ENCODE data around the gene RAB11FIP4.
A peak's percentile ranks its signal among the peaks of the same experiment; 100 is the strongest.
"Not testable (repeated sequence)": the region's sequence is repeated elsewhere in the genome, so short reads cannot be mapped to it uniquely, and the experiment has no call there.

RAB11FIP4 gene, protein sequence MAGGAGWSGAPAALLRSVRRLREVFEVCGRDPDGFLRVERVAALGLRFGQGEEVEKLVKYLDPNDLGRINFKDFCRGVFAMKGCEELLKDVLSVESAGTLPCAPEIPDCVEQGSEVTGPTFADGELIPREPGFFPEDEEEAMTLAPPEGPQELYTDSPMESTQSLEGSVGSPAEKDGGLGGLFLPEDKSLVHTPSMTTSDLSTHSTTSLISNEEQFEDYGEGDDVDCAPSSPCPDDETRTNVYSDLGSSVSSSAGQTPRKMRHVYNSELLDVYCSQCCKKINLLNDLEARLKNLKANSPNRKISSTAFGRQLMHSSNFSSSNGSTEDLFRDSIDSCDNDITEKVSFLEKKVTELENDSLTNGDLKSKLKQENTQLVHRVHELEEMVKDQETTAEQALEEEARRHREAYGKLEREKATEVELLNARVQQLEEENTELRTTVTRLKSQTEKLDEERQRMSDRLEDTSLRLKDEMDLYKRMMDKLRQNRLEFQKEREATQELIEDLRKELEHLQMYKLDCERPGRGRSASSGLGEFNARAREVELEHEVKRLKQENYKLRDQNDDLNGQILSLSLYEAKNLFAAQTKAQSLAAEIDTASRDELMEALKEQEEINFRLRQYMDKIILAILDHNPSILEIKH

DNA sequence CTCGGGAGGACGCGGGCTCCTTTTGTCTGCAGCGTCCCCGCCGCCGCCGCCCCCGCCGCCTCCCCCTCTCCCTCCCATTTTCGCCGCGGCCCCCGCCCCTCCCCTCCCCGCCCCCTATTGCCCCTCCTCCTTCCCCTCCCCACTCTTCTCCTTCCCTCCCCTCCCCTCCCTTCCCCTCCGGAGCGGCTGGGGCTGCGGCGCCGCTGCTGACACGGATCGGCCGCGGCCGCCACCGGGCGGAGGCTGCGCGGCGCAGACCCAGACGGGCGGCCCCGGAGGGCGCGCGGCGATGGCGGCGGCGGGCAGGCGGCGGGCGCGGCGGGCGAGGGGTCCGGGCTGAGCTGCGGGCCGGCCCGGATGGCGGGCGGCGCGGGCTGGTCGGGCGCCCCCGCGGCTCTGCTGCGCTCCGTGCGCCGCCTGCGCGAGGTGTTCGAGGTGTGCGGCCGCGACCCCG is at the start of gene RAB11FIP4:
Gene RAB11FIP4, plus strand, starts transcription at position 180 of the 454 bp plus-strand sequence. Its CDS starts 178 bp downstream, at position 358.
- peak; percentile 21 for DNase-seq

DNA sequence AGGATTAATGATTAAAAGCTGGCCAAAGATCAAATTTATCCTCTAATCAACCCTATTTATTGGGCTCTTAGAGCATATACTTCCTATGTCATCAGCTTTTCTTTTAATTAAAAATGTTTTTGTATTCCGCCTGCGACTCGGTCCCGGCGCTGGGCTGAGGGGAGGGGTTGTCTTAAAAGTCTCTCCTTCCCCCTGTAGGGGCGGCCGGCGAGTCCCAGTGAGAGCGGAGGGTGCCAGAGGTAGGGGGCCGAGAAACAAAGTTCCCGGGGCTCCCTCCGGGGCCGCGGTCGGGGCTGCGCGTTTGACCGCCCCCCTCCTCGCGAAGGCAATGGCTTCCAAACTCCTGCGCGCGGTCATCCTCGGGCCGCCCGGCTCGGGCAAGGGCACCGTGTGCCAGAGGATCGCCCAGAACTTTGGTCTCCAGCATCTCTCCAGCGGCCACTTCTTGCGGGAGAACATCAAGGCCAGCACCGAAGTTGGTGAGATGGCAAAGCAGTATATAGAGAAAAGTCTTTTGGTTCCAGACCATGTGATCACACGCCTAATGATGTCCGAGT is 46.2 kb upstream of the RAB11FIP4 start:
- DNase-seq: not testable (repeated sequence)

DNA sequence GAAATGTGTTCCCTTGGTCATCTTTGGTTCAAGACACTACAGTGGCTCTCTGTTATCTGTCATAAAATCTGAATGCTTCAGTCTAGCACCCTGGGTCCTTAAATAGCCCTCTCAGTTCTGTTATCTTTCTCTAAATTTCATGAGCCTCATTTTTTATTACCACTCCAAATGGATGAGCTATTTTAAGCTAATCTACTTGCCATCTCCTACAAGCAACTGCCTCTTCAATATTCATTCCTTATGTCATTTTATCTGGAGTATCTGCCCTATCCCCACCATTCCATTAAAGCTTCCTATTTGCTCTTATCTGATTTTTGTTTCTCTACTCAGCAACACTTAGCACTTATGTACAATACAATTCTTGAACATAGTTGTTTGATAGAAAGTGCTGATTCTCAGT is 42.0 kb upstream of the RAB11FIP4 start:
- DNase-seq: no peak

DNA sequence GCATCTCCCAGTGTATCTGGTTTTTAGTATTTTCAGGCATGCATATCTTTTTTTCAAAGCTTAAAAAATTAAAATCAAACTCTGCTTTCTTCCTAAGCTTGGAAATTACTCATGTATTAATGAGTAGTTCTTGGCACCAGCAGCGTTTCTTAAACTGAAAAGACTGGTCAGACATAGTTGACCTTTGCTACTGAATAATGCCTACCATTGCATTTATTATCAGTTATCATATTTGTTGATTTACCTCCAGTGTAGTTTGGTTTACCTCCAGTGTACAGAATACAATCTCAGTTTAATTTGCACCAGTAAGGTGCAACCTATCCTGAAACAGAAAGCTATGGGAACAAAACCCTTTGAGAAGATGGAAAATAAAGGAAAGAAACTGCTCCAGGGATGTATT is 35.5 kb upstream of the RAB11FIP4 start:
- no peak for DNase-seq

DNA sequence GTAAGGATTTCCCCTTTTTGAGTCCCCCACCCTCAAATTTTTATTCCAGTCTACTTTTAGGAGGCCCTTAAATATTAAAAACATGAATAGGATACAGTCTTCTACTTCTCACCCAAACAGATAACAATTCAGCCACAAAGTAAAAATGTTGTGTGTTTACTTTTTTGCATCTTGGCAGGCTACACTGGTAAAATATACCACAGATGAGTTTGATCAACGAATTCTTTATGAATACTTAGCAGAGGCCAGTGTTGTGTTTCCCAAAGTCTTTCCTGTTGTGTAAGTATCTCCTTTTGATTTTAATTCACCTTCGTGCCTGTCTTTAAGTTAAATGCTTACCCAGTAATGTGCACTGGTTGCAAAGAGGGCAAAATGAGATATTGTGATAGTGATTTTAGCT is 34.4 kb upstream of the RAB11FIP4 start:
- no peak for DNase-seq

DNA sequence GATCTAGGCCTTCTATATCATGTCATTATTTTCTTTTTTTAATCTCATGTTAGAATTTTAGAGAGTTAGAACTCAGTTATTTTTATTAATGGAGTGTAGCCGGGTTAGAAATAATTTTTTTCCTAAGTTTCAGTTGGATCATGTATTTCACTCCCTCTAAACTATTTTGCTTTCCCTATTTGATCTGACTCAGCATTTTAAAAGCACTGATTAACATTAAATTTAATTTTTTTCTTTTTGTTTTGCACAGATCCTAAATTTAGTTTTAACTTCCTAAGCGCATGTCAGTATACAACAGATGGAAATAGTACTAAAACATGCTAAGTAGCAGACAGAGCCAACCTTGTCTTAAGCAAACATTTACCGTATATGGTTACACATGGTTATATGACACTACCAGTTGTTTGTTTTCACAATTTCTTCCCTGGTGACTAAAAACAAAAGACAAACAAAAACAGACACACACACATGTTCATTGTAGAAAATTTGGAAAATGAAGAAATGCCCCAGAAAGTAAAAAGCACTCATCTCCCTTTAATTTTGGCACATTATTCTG is 33.6 kb upstream of the RAB11FIP4 start:
- no peak for DNase-seq

DNA sequence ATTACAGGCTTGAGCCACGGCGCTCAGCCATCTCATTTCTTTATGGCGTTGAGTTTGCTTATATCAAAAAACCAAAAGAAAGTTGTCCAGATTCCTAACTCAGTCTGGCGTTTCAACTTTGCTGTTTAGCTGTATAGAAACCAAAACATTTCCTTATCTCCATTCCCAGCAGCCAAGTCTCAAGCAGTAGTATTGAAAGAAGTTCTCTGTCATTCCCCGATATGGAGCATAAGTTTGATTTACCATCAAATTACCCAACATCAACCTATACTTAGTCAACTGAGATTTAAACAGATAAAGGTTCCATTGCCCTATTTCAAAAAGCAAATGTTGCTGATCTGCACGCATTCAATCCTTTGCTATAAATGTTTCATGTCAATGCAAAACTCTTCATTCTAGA is 27.5 kb upstream of the RAB11FIP4 start:
- DNase-seq: no peak

DNA sequence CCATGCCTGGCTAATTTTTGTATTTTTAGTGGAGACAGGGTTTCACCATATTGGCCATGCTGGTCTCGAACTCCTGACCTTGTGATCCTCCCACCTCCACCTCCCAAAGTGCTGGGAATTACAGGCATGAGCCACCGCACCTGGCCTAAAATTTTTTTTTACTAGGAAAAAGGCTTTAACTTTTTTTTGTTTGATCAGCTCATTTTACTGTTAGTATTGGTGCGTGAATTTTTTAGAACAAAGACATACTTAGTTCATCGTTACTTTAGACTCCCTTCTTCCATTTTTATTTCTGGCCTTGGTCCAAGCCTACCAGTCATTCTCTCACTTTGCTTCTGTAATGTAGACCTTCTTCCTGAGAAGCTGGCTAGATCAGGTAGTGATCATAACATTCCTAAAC is 25.4 kb upstream of the RAB11FIP4 start:
- DNase-seq: no peak

DNA sequence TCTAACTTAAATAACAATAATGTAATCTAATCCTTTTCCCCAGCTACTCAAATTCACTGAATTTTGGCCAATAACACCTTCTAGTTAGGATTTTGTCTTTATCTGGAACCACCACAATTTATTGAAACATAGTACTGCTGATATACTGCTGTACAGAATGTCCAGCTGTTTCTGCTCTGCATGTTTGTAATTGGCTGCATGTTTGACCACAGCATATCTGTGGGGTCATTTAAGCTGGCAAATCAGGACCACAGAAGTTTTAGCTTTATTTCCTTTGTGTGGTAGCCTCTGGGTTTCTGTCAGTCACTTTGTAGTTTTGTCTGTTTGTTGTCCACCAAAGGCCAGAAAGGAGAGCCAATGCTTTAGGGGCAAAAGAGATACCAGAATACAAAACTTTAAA is 22.2 kb upstream of the RAB11FIP4 start:
- DNase-seq: no peak

DNA sequence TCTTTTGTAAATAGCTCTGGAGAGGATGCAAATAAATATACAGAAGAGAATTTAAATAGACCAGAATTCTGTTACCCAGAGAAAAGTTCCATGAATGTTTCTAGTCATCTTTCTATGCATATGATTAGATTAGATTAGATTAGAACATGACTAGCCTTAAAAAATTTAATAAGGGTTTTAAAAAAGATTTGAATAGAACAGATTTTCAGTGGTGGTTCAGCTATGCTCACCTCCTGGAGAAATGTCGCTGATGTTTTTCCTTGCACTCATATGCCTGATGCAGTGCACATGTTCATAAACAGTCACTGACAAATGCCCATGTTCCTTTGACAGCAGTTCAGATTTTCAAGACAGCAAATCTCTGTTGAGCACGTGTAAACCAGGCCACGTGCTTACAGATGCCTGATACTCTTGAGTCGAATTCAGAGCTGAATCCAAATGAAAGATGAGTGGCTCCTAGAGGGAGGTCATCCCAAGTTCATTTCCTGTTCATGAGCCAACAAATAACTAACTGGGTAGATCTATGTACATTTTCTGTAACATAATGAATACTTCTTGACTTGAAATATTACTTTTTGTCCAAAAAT is 19.9 kb upstream of the RAB11FIP4 start:
- DNase-seq: peak; percentile 14

DNA sequence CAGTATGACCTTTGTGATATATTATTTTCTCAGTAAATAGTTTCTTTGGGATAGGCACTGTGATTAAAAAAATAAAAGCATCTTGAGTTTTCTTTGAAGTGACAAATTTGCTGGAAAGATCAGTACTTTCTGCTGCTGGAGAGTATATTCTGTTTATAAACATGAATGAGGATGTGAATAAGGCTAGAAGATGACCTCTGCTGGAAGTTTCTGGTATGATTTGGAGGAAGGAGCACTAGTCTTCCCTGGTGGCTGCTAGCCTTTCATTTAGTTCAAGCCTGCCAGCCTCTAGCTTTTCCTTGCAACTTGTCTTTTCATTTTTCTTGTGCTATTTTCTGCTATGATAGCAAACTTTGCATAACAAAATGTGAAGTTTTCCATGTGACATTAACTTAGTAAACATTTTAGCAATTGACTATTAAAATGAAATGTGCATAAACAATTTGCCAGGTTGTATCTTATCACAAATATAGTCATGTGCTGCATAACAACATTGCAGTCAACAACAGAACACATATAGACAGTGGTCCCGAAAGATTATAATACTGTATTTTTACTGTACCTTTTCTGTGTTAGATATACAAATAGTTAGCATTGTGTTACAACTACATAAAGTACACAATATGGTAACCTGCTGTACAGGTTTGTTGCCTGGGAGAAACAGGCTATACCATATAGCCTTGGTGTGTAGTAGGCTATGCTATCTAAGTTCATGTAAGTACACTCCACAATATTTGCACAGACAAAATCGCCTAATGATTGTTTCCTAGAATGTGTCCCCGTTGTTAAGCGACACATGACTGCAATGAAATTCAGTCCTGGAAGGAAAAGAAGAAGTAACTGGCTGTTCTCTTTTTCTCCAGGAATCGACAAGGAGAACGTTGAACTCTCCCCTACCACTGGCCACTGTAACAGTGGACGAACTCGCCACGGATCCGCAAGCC is 18.1 kb upstream of the RAB11FIP4 start:
- peak; percentile 64 for DNase-seq

DNA sequence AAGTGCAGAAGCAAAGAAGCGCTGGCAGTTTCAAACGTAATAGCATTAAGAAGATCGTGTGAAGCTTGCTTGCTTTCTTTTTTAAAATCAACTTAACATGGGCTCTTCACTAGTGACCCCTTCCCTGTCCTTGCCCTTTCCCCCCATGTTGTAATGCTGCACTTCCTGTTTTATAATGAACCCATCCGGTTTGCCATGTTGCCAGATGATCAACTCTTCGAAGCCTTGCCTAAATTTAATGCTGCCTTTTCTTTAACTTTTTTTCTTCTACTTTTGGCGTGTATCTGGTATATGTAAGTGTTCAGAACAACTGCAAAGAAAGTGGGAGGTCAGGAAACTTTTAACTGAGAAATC is 17.4 kb upstream of the RAB11FIP4 start:
- no peak for DNase-seq

DNA sequence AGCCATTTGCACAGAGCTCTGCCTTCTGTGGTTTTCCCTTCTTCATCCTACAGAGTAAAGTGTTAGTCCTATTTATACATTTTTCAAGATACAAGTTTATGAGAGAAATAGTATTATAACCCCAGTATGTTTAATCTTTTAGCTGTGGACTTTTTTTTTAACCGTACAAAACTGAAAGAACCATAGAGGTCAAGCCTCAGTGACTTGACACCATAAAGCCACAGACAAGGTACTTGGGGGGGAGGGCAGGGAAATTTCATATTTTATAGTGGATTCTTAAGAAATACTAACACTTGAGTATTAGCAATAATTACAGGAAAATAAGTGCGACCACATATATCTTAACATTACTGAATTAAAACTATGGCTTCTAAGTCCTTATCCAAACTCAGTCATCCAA is 17.0 kb upstream of the RAB11FIP4 start:
- no peak for DNase-seq

DNA sequence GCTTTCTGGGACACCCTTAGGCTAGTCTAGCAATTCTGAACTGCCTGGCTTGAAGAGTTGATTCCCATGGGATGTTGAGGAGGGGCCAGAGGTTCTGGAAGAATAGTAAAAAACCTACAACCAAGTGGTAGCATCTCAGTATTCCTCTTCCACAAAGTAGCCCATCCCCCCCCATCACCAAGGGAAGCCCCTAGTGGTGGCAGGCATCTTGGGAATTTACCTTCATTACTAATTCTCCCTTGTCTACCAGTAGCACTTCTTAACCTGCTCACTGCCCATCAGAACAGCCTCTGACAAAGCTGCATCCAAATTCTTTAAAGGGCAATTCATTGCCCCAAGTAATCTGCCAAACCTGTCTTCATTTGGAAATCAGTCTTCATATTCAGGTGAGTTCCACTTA is 12.8 kb upstream of the RAB11FIP4 start:
- DNase-seq: no peak

DNA sequence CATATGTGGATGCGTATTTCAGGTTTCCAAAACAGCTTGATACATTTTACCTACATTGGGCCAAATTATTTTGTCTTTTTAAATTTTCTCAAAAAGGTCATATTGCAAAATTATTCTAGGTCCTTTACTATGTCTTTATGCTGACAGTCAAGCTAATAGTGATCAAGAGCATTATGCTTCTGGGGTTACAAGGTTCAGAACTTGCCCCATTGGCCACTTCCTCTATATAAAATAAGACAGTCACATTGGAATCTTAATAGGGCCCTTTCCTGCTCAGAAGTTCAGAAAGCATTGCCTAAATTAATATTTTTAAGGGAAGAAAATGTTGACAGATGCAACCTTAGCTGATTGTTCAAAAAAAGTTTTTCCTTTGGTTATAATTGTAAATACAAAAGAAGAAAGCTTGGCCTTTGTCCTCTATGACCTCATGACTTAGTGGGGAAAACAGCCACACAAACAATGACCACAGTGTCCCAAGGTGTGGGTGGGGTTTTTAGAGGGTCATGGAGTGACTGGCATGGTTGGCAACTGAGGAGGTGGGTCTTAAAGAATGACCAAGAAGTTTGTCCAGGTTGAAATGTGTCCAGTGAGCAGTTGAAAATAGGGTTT is 11.8 kb upstream of the RAB11FIP4 start:
- DNase-seq: no peak

DNA sequence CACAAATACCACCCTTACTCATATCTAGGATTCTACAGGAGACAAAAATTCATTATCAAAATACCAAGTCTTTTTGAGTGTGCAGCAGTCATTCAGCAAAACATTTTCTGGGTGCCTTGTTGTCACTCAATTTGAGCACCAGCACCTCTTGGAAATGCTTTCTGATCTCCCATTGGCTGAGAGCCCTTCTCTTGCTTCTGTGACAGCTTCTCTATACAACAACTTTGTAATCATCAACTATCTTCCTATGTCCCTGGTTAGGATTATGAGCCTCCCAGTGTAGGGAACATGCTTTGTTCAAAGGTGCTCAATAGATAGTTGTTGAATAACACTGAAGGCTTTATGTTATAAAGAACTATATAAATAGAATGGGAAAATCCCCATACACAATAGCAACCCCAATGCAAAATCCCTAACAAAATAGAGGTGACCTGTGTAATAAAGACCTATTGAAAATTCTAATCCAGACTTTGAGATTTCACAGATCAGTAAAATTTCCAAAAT is 10.3 kb upstream of the RAB11FIP4 start:
- DNase-seq: no peak

DNA sequence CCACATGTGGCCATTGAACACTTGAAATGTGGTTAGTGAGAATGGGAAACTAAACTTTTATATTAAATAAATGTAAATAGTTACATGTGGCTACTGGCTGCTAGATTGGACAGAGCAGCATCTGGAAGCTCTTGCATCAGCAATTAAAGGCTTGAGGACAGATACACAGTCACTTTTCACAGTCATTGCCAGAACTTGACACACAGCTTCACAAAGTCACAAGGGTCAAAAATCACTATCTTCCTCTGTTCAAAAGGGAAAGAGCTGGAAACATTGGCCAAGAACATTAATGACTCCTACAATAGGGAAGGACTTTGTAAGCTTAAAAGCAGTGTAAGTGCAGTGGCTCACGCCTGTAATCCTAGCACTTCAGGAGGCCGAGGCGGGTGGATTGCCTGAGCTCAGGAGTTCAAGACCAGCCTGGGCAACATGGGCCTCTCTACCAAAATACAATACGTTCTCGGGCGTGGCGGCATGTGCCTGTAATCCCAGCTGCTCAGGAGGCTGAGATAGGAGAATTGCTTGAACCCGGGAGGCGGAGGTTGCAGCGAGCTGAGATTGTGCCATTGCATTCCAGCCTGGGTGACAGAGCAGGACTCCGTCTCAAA is 8.7 kb upstream of the RAB11FIP4 start:
- not testable (repeated sequence) for DNase-seq

DNA sequence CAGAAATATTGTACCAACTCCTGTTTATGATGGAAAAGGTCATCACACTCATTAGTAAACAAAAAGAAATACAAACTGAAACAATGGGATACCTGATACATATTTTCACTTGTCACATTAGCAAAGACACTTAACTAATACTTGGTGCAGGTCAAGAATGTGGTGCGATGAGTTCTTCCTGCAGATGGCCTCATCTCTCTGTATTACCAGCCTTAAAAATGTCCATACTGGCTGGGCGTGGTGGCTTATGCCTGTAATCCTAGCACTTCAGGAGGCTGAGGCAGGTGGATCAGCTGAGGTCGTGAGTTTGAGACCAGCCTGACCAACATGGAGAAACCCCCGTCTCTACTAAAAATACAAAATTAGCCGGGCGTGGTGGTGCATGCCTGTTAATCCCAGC is 8.0 kb upstream of the RAB11FIP4 start:
- not testable (repeated sequence) for DNase-seq

DNA sequence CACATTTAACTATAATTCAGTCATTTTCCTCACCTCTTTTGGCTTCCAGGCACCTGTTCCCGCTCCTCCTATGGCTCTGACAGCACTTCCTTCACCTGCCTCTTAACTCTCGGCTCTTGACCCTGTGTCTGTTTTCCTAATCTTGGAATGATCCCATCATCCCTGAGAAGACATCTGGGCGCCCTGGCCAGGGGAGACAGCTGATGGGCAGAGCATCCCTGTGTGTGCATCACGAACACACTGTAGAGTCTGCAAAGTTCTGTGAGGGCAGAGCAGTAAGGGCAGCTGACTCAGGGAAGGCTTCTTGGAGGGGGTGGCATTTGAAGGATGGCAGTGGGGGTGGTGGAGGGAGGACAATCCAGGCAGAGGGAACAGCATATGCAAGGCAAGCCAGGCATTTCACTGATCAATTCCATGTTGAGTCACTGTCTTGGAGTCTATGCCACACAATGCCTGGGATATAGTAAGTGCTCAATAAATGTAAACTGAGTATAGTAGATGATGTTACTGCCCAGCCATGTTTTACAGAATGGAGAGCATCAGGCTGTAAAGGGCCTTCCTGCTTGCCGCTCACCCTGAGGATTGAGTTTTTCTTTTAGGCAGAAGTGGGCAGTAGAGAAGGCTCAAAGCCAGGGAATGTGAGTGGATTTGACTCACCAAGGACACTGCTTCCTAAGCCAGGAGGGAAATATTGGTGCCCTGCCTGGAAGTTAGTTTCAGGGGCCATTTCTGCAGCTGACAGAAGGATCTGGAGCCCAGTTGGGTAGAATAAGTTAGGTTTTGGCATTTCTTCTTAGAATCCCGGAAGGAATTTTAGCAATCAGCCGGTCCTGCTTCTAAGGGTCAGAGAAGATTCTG is 5.8 kb upstream of the RAB11FIP4 start:
- DNase-seq: no peak

DNA sequence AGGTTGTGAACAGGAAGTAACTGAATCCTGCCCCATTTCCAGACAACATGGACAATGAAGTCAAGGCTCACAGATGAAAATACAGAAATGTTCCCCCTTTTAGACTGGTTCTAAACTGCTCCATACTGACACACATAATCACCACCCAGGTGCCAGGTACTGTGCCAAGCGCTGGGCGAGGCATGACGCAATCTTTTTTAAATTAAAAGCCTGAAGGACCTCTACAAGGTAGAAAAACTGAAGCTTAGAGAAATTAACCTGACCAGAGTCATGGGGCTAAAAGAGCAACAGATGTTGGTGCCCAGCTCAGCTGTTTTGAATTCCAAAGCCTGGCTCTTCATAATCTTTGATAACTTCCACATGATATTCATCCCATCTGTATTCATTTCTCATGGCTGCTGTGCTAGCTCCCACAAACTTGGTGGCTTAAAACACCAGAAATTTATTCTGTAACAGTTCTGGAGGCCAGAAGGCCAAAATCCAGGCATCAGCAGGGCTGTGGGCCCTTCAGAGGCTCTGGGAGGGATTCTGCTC is 4.9 kb upstream of the RAB11FIP4 start:
- DNase-seq: no peak

Measured in activated CD4-positive, alpha-beta T cell treated with anti-CD3 and anti-CD28 coated beads, Interleukin-2, Interleukin-6, amounts not matched to agents 100 ng/mL and 50 ng/mL, durations not matched to agents 16 hours and 8 hours (primary cell).